GM18505 (cell line): ENCODE data around the gene LAMTOR5.
"Not testable (repeated sequence)": the region's sequence is repeated elsewhere in the genome, so short reads cannot be mapped to it uniquely, and the experiment has no call there.

ENCODE experiments used
- ATAC-seq: cut with Tn5 transposase; IDR thresholded peaks from one replicate; pipeline ENCODE4 v1.9.1; 2021; ENCODE audit not compliant: unreplicated experiment
- POLR2A ChIP-seq: IDR thresholded peaks from 4 replicates; pipeline ENCODE4 v1.6.1; 2011; ENCODE audit warnings: borderline replicate concordance; ENCODE audit not compliant: insufficient read depth, insufficient read length; ENCODE audit errors: extremely low read depth

Gene LAMTOR5

DNA sequence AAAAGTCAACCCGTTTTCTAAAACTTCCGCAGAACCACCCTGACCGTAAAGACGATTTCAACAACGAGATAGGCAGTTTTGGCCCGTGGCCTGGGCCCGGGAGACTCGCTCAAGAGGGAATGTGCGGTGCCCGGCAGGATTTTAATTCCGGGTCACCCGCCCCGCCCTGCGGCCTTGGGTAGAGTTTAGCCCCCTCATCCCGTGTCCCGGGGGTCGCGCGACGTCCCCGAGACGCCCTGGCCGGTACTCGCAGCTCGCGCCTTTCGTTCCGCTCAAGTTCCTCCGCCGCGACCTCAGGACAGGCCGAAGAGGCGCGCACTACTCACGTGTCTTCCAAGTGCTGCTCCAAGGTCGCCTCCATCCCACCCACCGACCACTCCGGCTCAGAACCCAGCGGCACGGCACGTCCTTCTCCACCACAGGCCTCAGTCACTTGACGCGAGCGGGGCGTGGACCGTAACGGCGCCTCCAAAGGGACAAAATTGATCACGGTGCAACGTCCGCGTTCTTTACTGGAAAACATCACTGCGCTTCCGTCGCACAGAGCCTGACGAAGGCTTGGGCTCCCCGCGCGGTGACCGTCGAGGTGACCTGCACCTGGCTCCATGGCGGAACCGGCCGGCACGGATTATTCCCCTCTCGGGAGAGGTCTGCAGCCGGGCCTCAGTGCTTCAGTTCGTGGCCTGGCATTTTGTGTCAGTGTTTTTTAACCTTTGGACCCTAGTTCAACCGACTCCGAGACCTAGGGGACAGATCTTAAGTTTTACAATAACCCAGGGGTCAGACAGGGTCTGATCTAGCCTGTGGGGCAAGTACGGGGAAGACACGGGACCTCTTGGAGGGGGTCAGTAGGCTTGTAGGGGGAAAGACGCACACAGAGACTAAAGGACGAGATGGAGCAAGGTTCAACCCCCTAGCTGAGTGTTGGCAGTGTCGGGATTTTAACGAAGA is at the start of gene LAMTOR5:
Gene LAMTOR5, minus strand, starts transcription at position 435 of the 951 bp plus-strand sequence. Its CDS starts 74 bp downstream, at position 361.
- peak; percentile 84 for ATAC-seq
- TF ChIP-seq POLR2A: peak; percentile 86

DNA sequence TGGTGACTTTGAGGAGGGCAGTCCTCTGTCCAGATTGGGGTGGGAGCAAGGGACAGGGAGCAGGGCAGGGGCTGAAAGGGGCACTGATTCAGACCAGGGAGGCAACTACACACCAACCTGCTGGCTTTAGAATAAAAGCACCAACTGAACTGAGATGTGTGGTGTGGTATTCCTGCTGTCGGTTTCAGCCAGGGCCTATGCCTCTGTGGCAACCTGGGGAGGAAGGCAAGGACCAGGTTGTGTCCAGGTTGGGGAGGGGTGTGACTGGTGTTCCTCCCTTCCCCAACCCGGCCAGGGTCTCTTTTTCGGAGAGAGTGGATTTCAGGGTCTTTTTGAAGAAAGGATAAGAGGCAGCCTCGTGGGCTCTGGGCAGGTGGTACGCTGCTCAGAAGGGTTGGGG is 49.7 kb upstream of the LAMTOR5 start:
- TF ChIP-seq POLR2A: no peak
- no peak for ATAC-seq

- ATAC-seq: no peak
Observed at GRCh38 chr1:110455151-110455550, 47.7 kb upstream of the LAMTOR5 start.

DNA sequence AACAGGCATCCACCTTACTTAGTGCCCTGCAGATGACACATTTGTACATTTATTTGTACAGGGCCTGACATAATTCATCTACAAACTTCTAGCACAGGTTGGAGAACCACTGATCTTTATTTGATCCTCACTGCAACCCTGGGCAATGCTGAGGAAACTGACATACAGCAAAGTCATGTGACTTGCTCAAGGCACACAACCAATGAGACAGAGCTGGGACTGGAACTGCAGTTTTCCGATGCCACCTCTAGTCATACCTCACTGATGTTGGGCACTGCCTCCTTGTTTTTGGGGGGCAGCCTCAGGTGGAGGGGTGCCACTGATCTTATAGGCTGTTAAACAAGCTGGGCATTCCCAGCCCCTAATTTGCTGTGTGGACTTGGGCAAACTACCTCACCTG is 46.8 kb upstream of the LAMTOR5 start:
- TF ChIP-seq POLR2A: no peak
- ATAC-seq: no peak

More at GRCh38 chr1:110455151-110455550, 47.7 kb upstream of the LAMTOR5 start:
- no peak for TF ChIP-seq POLR2A

GRCh38 chr1:110453829-110454228 is 46.3 kb upstream of the LAMTOR5 start:
- TF ChIP-seq POLR2A: no peak
- ATAC-seq: no peak

DNA sequence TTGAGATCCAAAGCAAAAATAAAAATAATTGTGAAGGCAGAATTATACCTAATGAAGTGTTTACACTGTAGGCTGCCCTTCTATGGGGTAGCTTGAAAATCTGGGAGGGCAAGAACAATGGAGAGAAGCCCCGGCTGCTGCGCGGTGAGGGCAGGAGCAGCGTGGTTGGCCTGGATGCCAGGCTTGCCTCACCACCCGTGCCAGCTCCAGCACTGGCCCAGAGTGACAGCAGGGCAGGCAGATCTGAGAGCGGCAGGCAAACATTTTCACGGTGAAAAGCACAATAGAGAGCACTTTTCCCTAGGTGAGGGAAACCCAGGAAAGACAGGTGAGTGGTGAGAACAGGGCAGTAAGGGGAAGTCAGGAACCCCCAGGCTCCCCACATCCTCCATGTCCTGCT is 44.8 kb upstream of the LAMTOR5 start:
- no peak for TF ChIP-seq POLR2A
- ATAC-seq: no peak

DNA sequence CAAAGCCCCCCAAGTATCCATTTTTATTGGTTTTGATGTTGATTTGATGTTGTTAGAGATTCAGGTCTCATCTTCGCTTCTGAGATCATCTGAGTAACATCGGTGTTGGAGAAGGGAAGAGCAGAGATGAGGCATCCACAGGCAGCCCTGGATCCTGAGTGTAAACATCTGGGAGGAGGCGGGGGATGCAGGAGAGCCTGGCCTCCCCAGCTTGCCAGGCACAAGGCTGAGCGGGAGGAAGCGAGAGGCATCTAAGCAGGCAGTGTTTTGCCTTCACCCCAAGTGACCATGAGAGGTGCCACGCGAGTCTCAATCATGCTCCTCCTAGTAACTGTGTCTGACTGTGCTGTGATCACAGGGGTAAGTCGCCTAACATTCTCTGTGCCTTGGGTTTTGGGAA is 43.4 kb upstream of the LAMTOR5 start, which contains the start of gene PROK1:
Gene PROK1, plus strand, starts transcription at position 221 of the 400 bp plus-strand sequence. Its CDS starts 68 bp downstream, at position 289.
- TF ChIP-seq POLR2A: no peak
- no peak for ATAC-seq

DNA sequence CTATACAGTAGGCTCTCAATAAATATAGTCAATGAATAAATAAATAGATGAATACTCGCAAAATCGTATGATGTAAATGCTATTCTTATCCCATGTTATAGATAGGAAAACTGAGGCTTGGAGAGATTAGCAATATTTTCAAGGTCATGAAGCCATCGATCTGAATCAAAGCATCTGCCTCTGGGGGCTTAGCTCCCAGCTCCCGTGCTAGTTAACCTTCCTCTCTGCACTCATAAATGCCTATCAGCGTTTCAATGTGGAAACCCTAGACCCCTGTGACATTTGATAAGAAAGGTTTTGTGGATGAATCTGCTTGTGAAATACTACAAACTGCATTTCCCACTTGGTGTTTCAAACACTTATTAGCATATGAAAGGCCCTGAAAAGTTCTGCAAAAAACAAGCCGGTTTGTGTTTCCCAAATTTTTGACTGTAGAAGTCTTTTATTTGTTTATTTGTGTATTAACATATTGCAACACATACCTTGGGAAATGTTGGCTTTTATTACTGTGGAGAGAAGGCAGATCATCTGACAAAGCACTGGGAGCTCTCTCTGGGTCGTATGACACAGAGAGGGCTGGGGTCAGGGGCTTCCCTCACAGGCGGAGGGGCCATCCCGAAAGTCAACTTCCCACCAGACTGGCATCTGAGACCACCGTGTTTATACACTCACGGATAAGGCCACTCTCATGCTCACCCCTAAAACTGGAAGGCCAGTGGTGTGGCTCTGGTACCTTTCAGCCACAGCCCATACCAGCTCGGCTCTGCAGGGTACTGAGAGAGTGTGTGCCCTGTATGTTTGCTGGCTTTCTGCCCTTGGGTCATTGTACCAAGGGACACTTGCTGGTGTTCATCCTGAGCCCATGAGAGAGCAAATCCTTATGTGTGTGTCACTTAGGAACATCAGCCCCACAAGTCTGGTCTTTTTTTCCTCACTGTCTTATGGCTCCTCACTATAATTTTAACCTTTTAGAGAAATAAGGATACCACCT is 42.5 kb upstream of the LAMTOR5 start:
- TF ChIP-seq POLR2A: no peak
- no peak for ATAC-seq

DNA sequence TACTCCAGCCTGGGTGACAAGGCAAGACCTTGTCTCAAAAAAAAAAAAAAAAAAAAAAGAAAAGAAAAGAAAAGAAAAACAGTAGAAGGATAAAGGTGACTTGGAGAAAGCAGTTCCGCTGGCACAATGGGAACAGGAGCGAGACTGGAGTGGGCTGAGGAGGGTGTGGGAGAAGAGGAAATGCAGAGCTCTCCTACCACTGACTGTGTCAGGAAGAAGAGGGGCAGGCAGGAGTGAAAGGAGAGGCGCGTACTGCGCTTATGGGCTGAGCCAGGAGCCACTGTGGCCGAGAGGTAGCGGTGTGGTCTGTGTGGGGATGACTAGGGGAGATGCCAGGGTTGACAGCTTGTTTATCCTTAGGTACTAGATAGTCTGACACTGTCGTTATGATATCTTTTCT is 37.1 kb upstream of the LAMTOR5 start:
- ATAC-seq: no peak
- no peak for TF ChIP-seq POLR2A

DNA sequence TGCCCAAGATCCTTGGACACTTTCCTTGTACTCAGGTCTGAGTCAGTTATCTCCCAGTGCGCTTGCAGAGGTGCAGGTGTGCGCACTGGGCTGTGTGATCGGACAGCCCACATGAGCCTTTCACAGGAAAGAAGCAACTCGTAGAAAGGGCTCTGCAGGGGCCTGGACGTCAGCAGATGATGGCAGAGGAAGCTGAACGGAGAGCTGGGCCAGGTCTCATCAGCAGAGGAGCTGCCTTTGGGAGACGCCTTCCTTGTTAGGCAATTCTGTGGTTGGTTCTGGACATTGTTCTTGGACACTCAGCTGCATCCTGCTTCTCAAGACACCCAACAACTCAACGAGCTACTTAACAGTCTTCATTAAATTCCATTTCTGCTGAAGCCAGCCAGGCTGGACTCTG is 36.0 kb upstream of the LAMTOR5 start:
- TF ChIP-seq POLR2A: no peak
- no peak for ATAC-seq

- no peak for TF ChIP-seq POLR2A
- ATAC-seq: no peak
Observed at GRCh38 chr1:110441888-110442287, 34.4 kb upstream of the LAMTOR5 start.

DNA sequence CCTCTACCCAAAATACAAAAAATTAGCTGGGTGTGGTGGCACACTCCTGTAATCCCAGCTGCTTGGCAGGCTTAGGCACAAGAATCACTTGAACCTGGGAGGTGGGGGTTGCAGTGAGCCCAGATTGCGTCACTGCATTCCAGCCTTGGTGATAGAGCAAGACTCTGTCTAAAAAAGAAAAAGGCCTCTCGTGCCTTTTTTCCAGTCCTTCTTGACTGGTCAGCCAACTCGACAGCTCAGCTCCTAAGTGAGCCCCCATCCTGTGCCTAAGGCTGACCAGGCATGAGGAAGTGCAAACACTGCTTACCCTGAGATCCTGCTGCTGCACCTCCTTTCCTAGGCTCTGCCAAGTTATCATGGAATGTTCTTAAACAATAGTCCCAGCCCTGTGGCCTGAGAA is 33.4 kb upstream of the LAMTOR5 start:
- ATAC-seq: no peak
- TF ChIP-seq POLR2A: no peak

GRCh38 chr1:110439873-110440272 is 32.4 kb upstream of the LAMTOR5 start:
- ATAC-seq: not testable (repeated sequence)
